ENCODE results near the gene PPP1CC. TPM values are rescaled to one million over a fixed set of nuclear protein-coding genes. Genes with fewer than 3 reads are reported as not detected.

The PPP1CC gene
- total RNA-seq, 6 experiments from 2014 or later: 32.8 to 51.7 (median 36.2) TPM

DNA sequence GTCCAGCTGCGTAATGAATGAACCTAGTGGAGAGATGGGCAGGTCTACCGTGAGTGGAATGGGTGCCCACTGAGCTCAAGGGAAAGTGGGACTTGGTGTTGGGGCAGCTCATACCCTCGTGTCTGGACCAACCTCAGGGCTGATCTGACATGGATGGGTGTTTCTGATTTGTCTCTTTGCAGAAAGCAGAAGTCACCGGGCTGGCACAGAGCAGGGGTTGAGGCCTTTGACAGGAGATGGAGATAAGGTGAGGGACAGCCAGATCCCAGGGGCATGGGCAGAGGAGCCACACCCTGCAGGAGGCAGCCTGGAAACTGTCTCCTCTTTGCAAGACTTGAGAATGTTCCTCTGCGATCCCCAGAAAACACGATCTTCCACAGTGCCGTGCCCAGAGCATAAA lies 20.9 kb upstream of the PPP1CC start:
- 75% methylated on average over 7 of the region's 7 CpGs for WGBS (ENCODE audit: insufficient coverage, low coverage, low lambda C conversion rate, missing lambda C conversion rate)
- no peak overlapping the region for H3K27ac ChIP-seq
- TF ChIP-seq, protein P1, sequence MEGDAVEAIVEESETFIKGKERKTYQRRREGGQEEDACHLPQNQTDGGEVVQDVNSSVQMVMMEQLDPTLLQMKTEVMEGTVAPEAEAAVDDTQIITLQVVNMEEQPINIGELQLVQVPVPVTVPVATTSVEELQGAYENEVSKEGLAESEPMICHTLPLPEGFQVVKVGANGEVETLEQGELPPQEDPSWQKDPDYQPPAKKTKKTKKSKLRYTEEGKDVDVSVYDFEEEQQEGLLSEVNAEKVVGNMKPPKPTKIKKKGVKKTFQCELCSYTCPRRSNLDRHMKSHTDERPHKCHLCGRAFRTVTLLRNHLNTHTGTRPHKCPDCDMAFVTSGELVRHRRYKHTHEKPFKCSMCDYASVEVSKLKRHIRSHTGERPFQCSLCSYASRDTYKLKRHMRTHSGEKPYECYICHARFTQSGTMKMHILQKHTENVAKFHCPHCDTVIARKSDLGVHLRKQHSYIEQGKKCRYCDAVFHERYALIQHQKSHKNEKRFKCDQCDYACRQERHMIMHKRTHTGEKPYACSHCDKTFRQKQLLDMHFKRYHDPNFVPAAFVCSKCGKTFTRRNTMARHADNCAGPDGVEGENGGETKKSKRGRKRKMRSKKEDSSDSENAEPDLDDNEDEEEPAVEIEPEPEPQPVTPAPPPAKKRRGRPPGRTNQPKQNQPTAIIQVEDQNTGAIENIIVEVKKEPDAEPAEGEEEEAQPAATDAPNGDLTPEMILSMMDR (IDR thresholded peaks at IDR 0.05): no peak
- no peak for TF ChIP-seq POLR2A (IDR thresholded peaks at IDR 0.05)
- H3K36me3 ChIP-seq: no peaks in the 10 kb centered on the region
- no peaks in the 10 kb centered on the region for H3K9me3 ChIP-seq
- intact Hi-C loops (cut with DNase I): no loop called here
- no peaks in the 10 kb centered on the region for H3K27me3 ChIP-seq
- ATAC-seq (no peak), DNase-seq (no peak)
- H3K4me1 ChIP-seq: peaks cover 0 to 12% (median 0%) of the 10 kb centered on the region in 4 donors
- no peak overlapping the region for H3K4me3 ChIP-seq

DNA sequence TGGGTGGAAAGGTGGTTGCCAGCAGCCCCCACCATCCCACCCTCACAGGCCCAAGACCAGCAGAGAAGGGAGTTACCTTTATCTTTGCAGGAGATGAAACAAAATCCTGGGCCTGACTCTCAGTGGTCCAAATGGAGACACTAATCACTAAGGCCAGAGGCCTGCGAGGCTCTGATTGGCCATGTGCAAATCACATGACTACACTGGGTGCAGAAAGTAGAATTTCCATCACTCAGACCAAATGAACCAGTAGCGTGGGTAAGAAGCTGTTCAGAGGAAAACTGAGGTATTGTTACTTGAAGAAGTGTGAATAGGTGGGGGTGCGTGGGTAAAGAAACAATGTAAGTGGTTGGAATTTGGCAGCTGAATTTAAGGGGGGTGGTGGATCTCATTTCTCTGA lies 20.2 kb upstream of the PPP1CC start:
- no peak overlapping the region for H3K27ac ChIP-seq
- no peak for DNase-seq
- TF ChIP-seq, protein P1 (IDR thresholded peaks at IDR 0.05): no peak
- TF ChIP-seq POLR2A (IDR thresholded peaks at IDR 0.05): no peak
- H3K4me3 ChIP-seq: no peak overlapping the region
- intact Hi-C loops (cut with DNase I): no loop called here
- H3K9me3 ChIP-seq: no peaks in the 10 kb centered on the region
- no peaks in the 10 kb centered on the region for H3K27me3 ChIP-seq
- no peak for ATAC-seq
- H3K4me1 ChIP-seq: peaks cover 0 to 12% (median 0%) of the 10 kb centered on the region in 4 donors
- no peaks in the 10 kb centered on the region for H3K36me3 ChIP-seq
- WGBS (ENCODE audit: insufficient coverage, low coverage, low lambda C conversion rate, missing lambda C conversion rate): 96% methylated on average over 3 of the region's 3 CpGs

DNA sequence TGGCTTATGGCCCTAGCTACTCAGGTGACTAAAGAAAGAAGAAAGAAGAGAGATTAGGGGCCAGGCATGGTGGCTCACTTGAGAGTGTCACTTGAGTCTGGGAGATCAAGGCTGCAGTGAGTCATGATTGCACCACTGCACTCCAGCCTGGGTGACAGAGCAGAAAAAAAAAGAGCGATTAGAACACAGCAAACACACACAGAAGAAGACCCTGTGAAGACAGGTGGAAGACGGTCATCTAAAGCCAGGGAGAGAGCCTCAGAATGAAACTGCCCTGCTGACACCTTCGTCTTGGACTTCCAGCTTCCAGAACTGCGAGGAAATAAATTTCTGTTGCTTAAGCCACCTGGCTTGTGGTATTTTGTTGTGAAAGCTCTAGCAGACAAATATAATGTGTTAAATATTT lies 17.5 kb upstream of the PPP1CC start:
- no peak for TF ChIP-seq POLR2A (IDR thresholded peaks at IDR 0.05)
- TF ChIP-seq, protein P1 (IDR thresholded peaks at IDR 0.05): no peak
- no peak for ATAC-seq
- Histone ChIP-seq H3K4me1 (no peaks in the 10 kb centered on the region), H3K36me3 (no peaks in the 10 kb centered on the region), H3K9me3 (no peaks in the 10 kb centered on the region), H3K27me3 (no peaks in the 10 kb centered on the region), H3K27ac (no peak overlapping the region), H3K4me3 (no peak overlapping the region)
- intact Hi-C loops (cut with DNase I): no loop called here
- WGBS (ENCODE audit: insufficient coverage, low coverage, low lambda C conversion rate, missing lambda C conversion rate): 74% methylated on average over 3 of the region's 4 CpGs
- no peak for DNase-seq

DNA sequence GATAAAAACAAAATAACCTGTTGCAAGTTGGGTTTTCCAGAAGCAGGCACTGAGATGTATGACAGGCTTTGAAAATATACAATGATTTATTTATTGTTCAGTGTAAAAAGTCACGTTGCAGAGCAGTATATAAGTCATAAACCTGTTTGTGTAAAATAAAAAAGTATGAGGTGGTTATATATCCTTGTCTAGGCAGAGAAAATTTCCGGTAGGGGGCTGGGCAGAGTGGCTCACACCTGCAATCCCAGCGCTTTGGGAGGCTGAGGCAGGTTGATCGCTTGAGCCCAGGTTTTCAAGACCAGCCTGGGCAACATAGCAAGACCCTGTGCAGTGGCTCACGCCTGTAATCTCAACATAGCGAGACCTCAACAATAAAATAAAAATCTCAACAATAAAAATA lies 16.2 kb upstream of the PPP1CC start:
- Histone ChIP-seq H3K27ac (no peak overlapping the region), H3K9me3 (no peaks in the 10 kb centered on the region), H3K36me3 (no peaks in the 10 kb centered on the region), H3K4me3 (no peak overlapping the region), H3K4me1 (no peaks in the 10 kb centered on the region), H3K27me3 (no peaks in the 10 kb centered on the region)
- ATAC-seq (no peak), DNase-seq (no peak)
- intact Hi-C loops (cut with DNase I): no loop called here
- WGBS (ENCODE audit: insufficient coverage, low coverage, low lambda C conversion rate, missing lambda C conversion rate): 85% methylated on average over 6 of the region's 6 CpGs
- TF ChIP-seq, protein P1 (IDR thresholded peaks at IDR 0.05): no peak
- no peak for TF ChIP-seq POLR2A (IDR thresholded peaks at IDR 0.05)

DNA sequence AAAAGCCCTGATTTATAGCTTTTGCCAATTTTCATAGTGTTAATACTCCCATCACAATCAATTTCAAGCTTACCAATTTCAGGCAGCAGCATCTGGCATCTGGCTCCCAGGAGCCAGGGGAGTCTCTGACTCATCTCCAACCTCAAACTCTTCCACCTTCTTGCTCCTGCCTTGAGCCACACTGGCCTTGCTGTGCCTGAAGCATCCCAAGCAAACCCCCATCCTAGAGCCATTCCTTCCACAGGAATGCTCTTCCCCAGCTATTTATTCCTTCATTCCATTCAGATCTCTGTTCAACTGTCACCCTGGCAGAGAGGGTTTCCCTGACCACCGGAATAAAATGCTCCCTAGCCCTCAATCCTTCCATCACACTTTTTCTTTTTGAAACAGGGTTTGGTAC lies 13.9 kb upstream of the PPP1CC start:
- TF ChIP-seq POLR2A (IDR thresholded peaks at IDR 0.05): no peak
- TF ChIP-seq, protein P1 (IDR thresholded peaks at IDR 0.05): no peak
- Histone ChIP-seq H3K9me3 (no peaks in the 10 kb centered on the region), H3K27me3 (no peaks in the 10 kb centered on the region), H3K27ac (no peak overlapping the region), H3K36me3 (no peaks in the 10 kb centered on the region), H3K4me3 (no peak overlapping the region), H3K4me1 (no peaks in the 10 kb centered on the region)
- WGBS (ENCODE audit: insufficient coverage, low coverage, low lambda C conversion rate, missing lambda C conversion rate): 100% methylated on average over 1 of the region's 1 CpG
- ATAC-seq (no peak), DNase-seq (no peak)
- intact Hi-C loops (cut with DNase I): no loop called here

All from right lobe of liver (tissue), 6 donors.